GM21528 (cell line): ENCODE results near the gene PMS2.
"Not testable (repeated sequence)": the region's sequence is repeated elsewhere in the genome, so short reads cannot be mapped to it uniquely, and the experiment has no call there.

ENCODE experiments used
- ATAC-seq: cut with Tn5 transposase; IDR thresholded peaks from one replicate; pipeline ENCODE4 v1.9.1; 2021; ENCODE audit warnings: mild to moderate bottlenecking, moderate library complexity; ENCODE audit not compliant: unreplicated experiment, low FRiP score

PMS2 gene

DNA sequence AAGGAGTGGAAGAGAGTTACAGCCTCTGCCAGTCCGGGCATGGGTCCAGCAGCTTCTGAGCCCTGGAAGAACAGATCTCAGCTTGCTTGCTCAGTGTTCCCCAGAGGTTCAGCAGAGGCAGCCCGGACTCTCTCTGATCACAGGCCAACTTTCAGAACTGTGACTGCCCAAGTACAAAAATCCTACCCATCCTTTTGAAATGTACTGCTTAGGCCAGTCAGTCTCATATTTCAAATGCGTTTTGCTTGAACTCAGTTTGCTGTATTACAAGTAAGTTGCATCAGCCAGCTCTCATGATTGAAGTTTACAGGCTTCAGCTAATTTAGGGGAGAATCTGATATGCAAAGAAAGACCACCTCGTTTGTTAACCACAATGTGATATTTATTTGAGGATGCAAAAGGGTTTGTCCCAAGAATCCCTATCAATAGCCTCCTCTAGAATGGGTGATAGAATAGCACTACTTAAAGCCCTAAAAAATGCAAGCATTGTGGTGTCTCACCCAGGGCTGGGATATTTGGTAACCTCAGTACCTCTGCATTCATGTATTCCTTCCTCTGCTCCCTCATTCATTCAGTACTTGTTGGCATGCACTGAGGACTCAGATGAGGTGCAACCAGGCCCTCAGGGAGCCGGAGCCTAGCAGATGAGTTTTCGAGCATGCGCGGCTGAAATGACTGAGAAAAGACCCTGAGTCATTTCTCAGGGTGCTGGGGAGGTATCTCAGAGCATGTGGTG lies 7.2 kb upstream of the PMS2 start:
- ATAC-seq, result no peak

- ATAC-seq, result no peak
Observed at GRCh38 chr7:6012355-6013104, 3.7 kb upstream of the PMS2 start.

DNA sequence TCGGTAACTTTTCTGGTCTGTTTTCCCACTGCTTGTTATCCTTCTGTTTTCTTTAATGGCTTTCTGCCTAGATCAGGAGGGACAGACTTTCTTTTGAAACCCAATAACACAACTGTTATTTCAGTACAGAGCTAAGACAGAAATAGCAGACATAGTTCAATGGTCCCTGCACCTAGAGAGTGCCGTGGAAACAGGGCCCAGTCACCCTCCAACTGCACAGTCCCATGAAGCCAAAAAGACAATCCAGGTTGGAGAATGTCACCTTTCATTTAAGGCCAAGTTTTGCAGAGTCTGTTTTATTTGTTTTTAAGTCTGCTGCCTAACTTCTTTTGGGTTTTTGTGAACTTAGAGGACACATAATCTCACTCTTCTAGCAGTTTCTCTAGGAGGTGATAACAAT lies 2.7 kb upstream of the PMS2 start:
- no peak for ATAC-seq

- ATAC-seq, result not testable (repeated sequence)
Observed at GRCh38 chr7:6010370-6010769, 1.5 kb upstream of the PMS2 start.

DNA sequence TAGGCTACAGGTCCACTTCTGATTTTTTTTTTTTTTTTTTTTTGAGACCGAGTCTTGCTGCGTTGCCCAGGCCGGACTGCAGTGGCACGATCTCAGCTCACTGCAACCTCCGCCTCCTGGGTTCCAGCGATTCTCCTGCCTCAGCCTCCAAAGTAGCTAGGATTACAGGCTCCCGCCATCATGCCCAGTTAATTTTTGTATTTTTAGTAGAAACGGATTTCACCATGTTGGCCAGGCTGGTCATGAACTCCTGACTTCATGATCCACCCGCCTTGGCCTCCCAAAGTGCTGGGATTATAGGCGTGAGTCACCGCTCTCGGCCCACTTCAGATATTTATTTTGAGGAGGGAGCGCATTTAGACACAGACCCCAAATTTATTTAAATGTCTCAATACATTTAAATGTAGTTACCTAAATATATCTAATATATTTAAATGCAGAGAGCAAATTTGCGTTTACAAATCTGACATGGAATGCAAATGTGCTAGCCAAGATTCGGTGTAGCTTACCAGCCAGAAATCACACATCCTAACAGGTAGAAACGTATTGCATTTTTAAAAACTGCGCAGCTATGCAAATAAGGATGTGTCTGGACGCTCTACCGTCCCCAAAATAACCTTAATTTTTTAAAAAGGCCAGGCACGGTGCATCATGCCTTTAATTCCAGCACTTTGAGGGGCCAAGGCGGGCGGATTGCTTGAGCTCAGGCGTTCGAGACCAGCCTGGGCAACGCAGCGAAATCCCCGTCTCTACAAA lies 836 bp downstream of the PMS2 start:
- not testable (repeated sequence) for ATAC-seq

DNA sequence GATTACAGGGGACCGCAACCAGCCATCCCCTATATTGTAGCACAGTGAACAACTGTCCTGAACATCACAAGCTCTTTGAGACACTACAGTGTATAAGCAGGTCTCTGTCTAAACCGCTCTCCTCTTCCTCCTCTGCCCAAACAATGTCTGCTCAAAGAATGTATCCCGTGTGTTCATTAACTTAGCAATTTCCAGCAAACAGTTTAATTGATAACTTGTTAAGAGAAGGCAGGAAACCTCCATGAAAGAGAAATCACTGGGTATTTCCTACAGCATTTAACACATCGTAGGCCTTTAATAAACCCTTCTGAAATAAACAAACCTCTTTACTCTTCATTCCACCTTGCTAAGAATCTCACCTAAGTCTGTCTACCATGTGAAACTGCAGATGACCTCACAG lies 1.5 kb downstream of the PMS2 start:
- ATAC-seq, result no peak

GRCh38 chr7:5997210-5997808 lies 11.5 kb downstream of the PMS2 start:
- ATAC-seq, result no peak

GRCh38 chr7:5987061-5987460 lies 21.8 kb downstream of the PMS2 start:
- not testable (repeated sequence) for ATAC-seq

DNA sequence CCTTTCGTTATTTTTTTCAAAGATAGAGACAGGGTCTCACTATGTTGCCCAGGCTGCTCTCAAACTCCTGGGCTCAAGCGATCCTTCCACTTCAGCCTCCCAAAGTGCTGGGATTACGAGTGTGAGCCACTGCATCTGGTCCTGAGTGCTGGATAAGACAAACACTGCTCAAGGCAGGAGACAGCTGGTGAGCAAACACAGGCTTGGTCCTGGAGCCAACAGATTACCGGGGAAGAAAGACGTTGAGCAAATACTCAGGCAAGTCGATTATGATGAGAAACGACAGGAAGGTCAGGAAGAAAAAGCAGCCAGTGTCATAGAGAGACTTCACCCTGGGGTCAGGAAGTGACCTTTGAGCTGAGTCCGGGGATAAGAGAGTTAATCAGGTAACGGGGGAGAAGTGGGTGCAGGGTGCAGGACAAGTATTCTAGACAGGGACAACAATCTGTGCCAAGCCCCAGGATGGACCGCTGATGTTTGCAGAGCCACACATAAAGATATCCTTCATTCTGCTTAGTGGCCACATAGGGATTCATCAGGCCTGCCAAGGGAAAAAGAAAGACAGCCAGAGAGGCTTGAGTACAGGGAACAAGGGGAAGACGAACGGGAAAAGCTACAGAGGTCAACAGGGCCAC lies 29.1 kb downstream of the PMS2 start:
- ATAC-seq, result not testable (repeated sequence)

- ATAC-seq, result not testable (repeated sequence)
Observed at GRCh38 chr7:5973580-5973979, 35.3 kb downstream of the PMS2 start.

DNA sequence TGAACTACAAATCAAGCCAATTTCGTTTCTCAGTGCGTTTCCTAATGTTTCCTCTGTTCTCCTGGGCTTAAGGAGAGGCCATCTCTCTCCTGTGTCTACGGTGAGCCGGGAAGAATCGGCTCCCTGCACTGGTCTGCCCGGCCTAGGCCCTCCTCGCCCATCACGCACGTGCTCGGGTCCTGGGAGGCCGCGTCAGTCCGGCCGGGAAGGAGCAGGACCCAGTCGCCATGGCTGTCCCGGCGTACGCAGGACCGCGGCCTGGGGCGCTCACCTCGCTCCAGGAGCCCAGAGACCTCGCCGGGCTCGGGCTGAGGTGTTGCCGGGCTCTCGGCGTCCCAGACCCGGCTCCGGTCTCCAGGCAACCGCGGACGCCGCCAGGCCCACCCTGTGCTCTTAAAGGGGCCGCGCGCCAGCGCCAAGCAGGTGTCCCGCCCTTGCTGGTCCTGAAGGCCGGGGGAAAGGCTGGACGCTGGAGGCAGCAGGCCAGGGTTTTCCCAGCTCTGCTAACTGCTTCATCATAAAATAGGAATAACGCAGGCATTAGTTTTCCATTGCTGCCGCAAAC lies 38.4 kb downstream of the PMS2 start, which contains the start of gene RSPH10B:
RSPH10B (minus strand) TSS at position 343 of the 565 bp plus-strand sequence. CDS start 3,573 bp downstream, outside the sequence.
- ATAC-seq, result not testable (repeated sequence)

GRCh38 chr7:5963810-5964209 lies 45.0 kb downstream of the PMS2 start:
- not testable (repeated sequence) for ATAC-seq

DNA sequence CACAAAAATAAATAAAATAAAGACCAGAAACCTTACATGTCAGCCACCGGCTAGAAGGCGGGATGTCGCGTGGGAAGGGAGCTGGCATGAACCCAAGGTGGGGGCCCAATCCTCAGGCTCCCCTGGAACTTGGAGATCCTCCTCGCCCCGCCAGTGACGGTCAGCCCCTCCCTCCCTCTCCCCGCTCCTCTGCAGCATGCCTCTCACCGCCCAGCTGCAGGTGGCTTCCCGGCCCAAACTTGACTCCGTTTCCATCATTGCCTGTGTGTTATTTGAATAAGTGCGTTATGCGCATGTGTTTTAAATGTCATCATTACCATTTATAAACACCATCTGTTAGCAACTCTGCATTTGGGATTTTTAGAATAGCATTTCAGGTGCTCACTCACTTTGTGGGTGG lies 45.6 kb downstream of the PMS2 start:
- not testable (repeated sequence) for ATAC-seq

GRCh38 chr7:5934945-5935450 lies 73.9 kb downstream of the PMS2 start:
- not testable (repeated sequence) for ATAC-seq

DNA sequence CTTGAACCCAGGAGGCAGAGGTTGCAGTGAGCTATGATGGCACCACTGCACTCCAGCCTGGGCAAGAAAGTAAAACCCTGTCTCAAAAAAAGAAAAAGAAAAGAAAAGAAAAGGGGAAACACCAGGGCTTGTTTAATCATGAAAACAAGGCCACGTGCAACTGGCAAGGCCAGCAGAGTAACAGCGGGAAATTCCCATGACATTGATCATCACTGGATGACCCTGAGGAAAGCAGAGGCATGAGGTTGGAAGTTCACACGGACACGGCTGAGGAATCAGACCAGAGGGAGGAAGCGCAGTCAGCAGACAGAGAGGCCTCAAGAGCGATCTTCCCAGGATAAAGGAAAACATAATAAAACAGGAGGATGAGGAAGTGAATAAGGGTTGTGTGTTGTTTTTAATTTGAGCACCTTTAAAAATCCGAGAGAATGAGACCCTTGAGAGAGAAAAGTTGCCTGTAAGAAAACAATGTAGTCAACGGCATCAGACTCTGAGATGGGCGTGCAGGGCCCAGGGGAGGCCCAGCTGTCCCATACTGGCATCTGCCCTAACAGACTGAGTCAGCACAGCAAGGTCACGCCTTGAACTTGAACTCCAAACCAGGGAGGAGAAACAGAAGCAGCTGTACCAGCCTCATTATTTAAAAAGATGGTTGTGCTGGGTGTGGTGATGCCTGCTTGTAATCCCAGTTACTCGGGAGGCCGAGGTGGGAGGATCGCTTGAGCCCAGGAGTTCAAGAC lies 76.8 kb downstream of the PMS2 start:
- not testable (repeated sequence) for ATAC-seq

GRCh38 chr7:5931250-5931649 lies 77.6 kb downstream of the PMS2 start:
- ATAC-seq, result not testable (repeated sequence)

DNA sequence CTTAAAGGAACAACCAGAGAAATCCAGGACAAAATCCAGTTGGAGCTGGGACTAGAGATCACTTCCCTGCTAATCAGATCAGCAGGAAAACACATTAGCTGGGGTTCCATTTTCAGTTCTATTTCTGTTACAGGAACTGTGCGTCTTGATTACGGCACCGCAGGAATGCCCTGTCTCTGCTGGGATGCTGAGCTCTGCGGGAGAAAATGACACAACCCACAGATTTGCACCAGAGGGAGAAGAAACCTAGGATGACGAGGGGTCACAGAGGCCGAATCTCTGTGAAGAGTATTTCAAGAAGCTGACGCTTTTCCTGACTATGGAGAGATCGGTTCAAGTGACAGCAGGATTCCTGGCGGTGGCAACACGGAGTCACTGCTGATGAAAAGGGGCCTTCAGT lies 78.6 kb downstream of the PMS2 start:
- not testable (repeated sequence) for ATAC-seq

DNA sequence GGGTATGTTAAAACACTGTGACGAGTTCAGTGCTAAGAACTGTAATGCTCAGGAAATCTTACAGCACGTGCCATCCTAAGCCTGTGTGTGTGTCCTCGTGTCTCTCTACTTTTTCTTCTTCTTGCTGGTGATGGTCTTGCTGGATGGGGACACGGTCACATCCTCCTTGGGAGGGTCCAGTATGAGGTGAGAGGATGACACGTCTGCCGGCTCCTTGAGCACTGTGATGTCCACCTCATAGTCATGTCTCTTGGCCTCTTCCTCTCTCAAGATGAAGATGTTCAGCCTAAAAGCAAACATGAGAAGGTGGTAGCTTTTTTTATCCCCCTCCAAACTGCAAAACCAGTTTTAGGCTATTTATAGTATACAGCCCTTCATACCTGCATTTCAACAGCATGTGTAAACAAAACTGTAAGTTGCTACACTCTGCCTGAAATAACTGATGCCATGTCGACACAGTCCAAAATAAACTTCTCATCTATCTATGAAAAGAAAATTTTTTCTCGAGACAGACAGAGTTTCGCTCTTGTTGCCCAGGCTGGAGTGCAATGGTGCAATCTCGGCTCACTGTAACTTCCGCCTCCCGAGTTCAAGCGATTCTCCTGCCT lies 82.5 kb downstream of the PMS2 start:
- not testable (repeated sequence) for ATAC-seq
